Mesodermal cell (in vitro differentiated cells): ENCODE measurements around the gene UROC1.

Experiments used
- H3K27ac ChIP-seq: 2 replicates; pipeline ENCODE4 v1.7.0; 2013; ENCODE audit warnings: mild to moderate bottlenecking, low read depth, low read length, moderate library complexity; ENCODE audit not compliant: severe bottlenecking
- H3K36me3 ChIP-seq: 2 replicates; pipeline ENCODE4 v1.7.1; 2013; ENCODE audit warnings: mild to moderate bottlenecking, low read length, moderate library complexity; ENCODE audit not compliant: control insufficient read depth, insufficient read depth
- H3K4me1 ChIP-seq: one replicate; pipeline ENCODE4 v1.7.1; 2013; ENCODE audit warnings: mild to moderate bottlenecking, low read length; ENCODE audit not compliant: insufficient read depth, control insufficient read depth, poor library complexity, severe bottlenecking
- H3K4me3 ChIP-seq: 2 replicates; pipeline ENCODE4 v1.7.0; 2013; ENCODE audit warnings: low read length, control low read depth, mild to moderate bottlenecking; ENCODE audit not compliant: insufficient read depth, poor library complexity, severe bottlenecking; ENCODE audit errors: extremely low read depth
- H3K9me3 ChIP-seq: 2 replicates; pipeline ENCODE4 v1.7.1; 2013; ENCODE audit warnings: mild to moderate bottlenecking, low read length, moderate library complexity; ENCODE audit not compliant: control insufficient read depth
- WGBS, 2 experiments: methylation state at CpG; one replicate each; pipeline ENCODE4 v1.1.5; 2013; ENCODE audit warnings: missing lambda C conversion rate in 2 of 2; ENCODE audit not compliant: insufficient coverage in 2 of 2; 5-methylcytosine and 5-hydroxymethylcytosine counted together

The UROC1 gene

DNA sequence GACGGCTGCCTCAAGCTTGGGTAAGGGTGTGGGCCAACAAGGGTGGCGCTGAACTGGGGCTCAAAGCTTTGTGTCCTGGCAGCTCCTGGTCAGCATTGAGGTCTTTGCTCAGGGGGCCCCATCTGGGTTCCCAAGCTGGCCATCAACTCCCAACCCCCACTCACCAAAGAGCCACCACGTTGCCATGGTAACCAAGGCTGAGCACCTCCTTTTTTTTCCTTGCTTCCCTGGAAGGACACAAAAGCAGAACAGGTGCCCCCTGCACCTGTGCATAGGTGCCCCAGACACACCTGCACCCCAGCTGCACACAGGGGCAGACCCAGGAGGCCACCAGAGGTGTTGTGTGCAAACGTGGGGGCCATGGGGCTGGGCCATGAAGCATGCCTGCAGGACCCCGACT, 16.5 kb downstream of the UROC1 start:
- no peak overlapping the region for H3K4me3 ChIP-seq
- H3K27ac ChIP-seq, result no peak overlapping the region
- no peaks in the 10 kb centered on the region for H3K9me3 ChIP-seq
- H3K36me3 ChIP-seq, result no peaks in the 10 kb centered on the region
- H3K4me1 ChIP-seq, result no peaks in the 10 kb centered on the region
- 79 to 83% methylated on average over 4 of the region's 5 CpGs for WGBS, 2 experiments

DNA sequence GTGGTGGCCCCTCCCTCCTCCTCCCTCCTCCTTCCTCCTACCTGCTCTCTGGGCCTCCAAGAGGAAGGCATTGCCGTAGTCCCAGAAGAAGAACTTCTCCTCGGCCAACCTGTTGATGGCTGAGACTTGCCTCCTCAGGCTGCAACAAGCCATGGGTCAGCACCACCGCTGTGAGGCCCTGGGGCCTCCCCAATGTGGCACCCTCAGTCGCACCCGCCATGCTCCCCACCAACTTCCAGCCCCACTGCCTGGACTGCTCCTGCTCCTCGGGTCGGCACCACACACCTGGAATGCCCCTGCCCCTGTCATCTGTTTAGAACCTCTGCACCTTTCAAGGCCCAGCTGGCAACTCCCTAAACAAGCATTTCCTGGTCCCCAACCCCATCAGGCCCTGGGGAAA, 17.6 kb downstream of the UROC1 start:
- Histone ChIP-seq H3K9me3 (no peaks in the 10 kb centered on the region), H3K27ac (no peak overlapping the region), H3K36me3 (no peaks in the 10 kb centered on the region), H3K4me1 (no peaks in the 10 kb centered on the region), H3K4me3 (no peak overlapping the region)
- WGBS, 2 experiments, result 85 to 90% methylated on average over 6 to 7 of the region's 7 CpGs

DNA sequence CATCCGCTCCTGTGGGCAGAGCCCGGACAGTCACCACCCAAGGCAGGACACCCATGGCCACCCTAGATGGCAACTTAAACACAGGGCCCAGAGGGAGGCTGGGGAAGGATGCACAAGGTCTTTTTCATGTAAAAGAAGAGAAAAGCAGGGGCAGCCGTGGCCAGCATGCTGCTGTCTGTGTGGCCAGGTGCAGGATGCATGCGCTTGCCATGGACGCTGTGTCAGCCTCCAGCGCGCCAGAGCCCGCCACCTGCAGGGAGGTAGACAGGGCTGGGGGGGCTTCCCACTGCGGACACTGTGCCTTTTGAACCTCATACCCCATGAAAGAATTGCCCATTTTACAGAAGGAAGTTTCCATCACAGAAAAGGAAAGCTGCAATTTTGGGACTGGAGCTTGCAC, 18.2 kb downstream of the UROC1 start:
- H3K4me3 ChIP-seq, result no peak overlapping the region
- no peaks in the 10 kb centered on the region for H3K36me3 ChIP-seq
- H3K9me3 ChIP-seq, result no peaks in the 10 kb centered on the region
- H3K27ac ChIP-seq, result no peak overlapping the region
- H3K4me1 ChIP-seq, result no peaks in the 10 kb centered on the region
- WGBS, 2 experiments, result 95 to 96% methylated on average over 6 to 8 of the region's 9 CpGs

DNA sequence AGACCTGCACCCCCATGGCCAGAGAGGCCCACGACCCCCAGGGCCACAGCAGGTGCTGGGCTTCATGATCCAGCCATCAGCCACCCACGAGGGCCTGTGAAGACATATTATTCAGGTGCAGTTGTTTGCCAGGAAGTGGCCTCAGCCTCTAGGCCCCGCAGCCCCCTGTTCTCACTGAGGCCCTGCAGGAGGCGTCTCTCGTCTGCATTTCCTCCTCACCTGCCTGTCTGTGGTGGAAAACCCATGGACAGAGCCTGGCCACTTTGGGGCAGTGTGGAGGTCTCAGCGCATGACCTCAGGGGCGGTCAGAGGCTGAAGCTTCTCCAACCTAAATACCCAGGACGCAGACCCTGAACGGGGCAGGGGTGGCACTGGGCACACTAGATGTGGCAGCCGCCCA, 18.6 kb downstream of the UROC1 start:
- Histone ChIP-seq H3K4me3 (no peak overlapping the region), H3K27ac (no peak overlapping the region), H3K36me3 (no peaks in the 10 kb centered on the region), H3K9me3 (no peaks in the 10 kb centered on the region), H3K4me1 (no peaks in the 10 kb centered on the region)
- WGBS, 2 experiments, result 52 to 62% methylated on average over 7 to 10 of the region's 10 CpGs

DNA sequence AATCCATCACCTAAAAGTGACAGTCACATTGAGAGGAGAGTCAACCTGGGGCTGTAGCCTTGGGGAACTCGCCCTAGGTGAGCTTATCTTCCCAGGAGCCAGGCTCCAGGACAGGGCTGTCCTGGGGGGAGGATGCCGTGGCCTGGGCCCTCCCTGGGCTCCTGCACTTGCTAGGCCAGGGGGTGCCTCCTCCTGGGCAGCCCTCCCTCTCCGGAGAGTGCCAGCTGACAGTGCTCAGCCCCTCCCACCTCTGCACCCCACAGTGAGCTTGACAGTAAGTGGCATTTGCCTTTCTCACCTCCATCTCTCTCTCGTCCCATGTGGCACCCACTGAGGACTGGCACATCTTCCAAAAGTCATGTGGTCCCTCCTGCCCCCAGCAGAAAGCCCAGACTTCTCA, 19.1 kb downstream of the UROC1 start:
- no peaks in the 10 kb centered on the region for H3K4me1 ChIP-seq
- no peak overlapping the region for H3K4me3 ChIP-seq
- no peaks in the 10 kb centered on the region for H3K9me3 ChIP-seq
- WGBS, 2 experiments, result 56 to 59% methylated on average over 3 to 4 of the region's 4 CpGs
- no peak overlapping the region for H3K27ac ChIP-seq
- no peaks in the 10 kb centered on the region for H3K36me3 ChIP-seq

DNA sequence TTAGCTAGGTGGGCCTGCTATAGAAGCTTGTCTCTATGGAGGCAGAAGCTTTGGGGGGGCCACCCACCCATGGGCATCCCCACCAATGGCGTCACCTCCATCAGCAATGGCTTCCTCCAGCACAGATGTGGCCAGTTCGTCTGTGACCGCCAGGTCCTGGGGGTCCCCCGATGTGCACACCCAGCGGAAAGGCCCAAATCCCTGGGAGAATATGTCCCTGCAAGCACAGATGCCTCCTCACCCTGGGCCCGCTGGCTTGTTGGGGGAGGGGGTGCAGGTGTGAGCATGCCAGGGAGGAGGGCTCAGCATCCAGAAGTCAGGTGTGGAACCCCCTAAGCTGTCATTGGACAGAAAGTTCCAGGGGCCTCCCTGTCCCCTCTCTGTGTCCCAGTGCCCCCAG, 19.6 kb downstream of the UROC1 start:
- Histone ChIP-seq H3K9me3 (no peaks in the 10 kb centered on the region), H3K36me3 (no peaks in the 10 kb centered on the region), H3K4me3 (no peak overlapping the region), H3K4me1 (no peaks in the 10 kb centered on the region), H3K27ac (no peak overlapping the region)
- WGBS, 2 experiments, result 91 to 93% methylated on average over 1 to 4 of the region's 6 CpGs

DNA sequence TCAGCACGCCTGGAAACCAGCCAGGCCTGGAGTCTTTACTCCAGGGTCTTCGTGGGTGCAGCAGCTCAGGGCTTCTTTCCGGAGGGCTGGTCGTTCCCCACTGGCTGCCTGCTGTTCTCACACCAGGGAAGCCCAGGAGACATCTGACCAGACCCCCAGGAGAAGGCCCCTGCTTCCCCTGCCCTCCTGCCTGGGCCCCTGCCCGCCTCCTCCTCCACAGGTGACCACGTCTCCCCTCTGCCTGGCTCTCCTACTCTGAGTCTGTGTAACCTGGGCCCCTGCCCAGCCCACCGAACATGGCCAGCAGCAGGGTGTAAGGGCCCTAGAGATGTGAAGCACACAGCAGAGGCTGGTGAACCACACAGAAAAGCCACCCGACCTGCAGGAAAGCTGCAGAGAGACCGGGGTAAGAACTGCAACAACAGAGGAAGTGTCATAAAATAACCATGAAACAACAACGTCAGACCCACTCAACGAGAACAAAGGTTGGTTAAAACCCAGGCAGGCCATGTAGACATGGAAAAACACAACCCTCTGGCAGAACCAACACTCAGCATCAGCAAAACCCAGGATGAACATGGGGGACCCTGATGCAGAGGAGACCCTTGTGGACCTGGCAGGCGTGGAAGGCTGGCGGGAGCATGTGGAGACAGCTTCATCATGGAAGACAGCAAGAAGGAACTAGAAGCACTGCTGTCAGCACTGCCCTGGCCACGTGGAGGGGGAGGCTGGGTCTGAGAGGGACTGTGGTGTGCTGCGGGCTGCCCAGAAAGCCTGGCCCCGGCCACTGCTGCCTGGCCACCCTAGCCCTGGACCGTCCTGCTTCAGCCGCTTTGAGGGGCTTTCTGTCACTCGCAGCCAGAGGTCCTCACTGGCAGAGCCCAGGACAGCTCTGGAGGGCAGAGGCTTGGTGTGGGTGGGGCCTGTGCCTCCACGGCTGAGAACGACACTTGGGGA, 20.4 kb downstream of the UROC1 start:
- WGBS, 2 experiments, result 75 to 87% methylated on average over 14 to 20 of the region's 21 CpGs
- no peak overlapping the region for H3K4me3 ChIP-seq
- H3K4me1 ChIP-seq, result no peaks in the 10 kb centered on the region
- H3K27ac ChIP-seq, result no peak overlapping the region
- no peaks in the 10 kb centered on the region for H3K9me3 ChIP-seq
- no peaks in the 10 kb centered on the region for H3K36me3 ChIP-seq

DNA sequence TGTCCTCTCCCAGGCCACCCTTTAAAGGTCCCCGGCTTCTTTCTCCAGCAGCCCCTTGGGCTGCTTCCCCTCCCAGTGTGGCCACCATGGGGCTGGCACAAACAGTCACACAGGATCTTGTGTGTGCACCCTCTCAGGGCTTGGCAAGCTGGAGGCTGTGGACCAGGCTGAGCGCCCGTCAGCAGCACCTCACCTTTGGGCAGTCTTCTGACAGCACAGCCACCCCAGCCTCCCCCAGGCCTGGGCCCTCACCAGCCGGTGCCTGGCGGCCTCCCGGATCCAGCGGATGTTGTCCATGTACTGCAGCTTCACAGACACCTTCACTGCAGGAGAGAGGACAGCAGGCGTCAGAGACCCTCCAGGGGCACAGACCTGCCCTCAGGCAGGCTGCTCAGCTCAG, 21.8 kb downstream of the UROC1 start:
- H3K4me1 ChIP-seq, result no peaks in the 10 kb centered on the region
- no peaks in the 10 kb centered on the region for H3K36me3 ChIP-seq
- no peaks in the 10 kb centered on the region for H3K9me3 ChIP-seq
- H3K4me3 ChIP-seq, result no peak overlapping the region
- WGBS, 2 experiments, result 95 to 98% methylated on average over 5 to 7 of the region's 8 CpGs
- H3K27ac ChIP-seq, result no peak overlapping the region

DNA sequence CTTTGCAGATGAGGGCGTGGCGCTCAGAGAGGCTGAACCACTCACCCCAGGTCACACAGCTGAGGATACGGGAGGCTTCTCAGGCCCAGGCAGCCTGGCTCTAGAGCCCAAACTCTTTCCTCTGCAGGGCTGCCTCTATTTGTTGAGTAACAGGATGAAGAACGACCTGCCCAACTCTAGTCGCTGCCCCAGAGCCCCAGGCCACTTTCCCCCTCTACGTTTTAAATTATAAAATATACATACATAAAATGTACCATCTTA, 22.7 kb downstream of the UROC1 start:
- Histone ChIP-seq H3K4me3 (no peak overlapping the region), H3K27ac (no peak overlapping the region), H3K36me3 (no peaks in the 10 kb centered on the region), H3K4me1 (no peaks in the 10 kb centered on the region), H3K9me3 (no peaks in the 10 kb centered on the region)
- WGBS, 2 experiments, result 93 to 94% methylated on average over 3 to 4 of the region's 6 CpGs

DNA sequence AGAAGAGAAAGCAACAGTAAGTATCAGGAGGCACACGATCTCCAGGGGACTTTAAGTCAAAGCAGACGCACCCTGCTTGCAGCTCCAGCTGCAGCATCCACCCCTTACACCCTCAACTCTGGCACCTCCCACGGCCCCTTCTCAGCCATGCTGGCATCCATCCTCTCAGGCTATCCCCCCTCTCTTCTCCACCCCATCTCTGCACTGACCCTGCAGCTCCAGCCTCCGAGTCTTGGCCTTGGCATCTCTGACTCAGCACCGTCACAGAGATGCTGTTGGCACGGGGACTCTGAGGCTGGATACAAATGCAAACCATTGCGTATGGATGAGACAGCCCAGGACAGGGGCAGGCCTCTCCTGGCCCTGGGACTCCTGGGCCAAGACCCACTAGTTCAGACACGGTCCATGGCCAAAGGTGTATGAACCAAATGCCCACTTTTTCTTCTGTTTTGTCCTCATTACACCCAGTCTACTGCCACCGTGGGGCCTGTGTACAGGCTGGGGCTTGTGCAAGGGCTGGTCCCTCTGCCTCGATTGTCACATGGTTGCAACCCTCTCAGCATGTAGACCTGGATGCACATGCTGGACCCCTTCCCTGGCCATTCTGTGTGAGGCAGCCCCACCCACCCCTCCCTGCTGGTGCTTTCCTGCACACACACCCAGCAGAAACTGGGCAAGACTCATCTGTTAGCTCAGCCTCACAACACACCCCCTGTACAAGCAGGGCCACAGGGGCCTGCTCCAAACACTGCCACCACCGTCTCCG, 23.2 kb downstream of the UROC1 start:
- Histone ChIP-seq H3K4me3 (no peak overlapping the region), H3K27ac (no peak overlapping the region), H3K4me1 (no peaks in the 10 kb centered on the region), H3K36me3 (no peaks in the 10 kb centered on the region), H3K9me3 (no peaks in the 10 kb centered on the region)
- 90 to 92% methylated on average over 8 to 10 of the region's 12 CpGs for WGBS, 2 experiments

DNA sequence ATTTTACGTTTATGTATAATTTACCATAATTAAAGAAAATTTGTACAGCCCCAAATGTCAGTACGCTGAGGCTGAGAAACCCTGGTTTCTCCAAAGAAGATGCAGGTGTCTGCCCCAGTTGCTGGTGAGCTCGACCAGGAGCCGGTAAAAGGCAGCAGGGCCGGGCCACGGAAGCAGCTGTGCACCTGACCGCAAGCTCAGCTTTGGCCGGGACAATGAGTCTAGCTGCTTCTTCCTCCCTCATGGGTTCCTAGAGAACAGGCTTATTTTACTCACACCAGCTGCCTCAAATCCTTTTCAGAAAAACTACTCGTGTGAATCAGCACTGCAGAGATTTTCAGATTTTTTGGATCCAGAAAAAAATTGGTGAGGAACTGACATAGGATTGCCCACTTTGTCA, 23.8 kb downstream of the UROC1 start:
- Histone ChIP-seq H3K4me3 (no peak overlapping the region), H3K9me3 (no peaks in the 10 kb centered on the region), H3K4me1 (no peaks in the 10 kb centered on the region), H3K27ac (no peak overlapping the region), H3K36me3 (no peaks in the 10 kb centered on the region)
- 80 to 91% methylated on average over 7 to 8 of the region's 9 CpGs for WGBS, 2 experiments
